OCI-LY1 (cell line): ENCODE data around the gene ZNF106.

ENCODE experiments used
- H2AFZ ChIP-seq: fragments of 200-600 bp; sonication (generic), shearing (Covaris generic); 2 replicates; pipeline ENCODE4 v1.6.0; 2014; ENCODE audit warnings: antibody characterized with exemption, mild to moderate bottlenecking, low read length
- H3F3A ChIP-seq: fragments of 200-600 bp; sonication (generic), shearing (Covaris generic); 2 replicates; pipeline ENCODE4 v1.6.0; 2014; ENCODE audit warnings: mild to moderate bottlenecking, antibody characterized with exemption, low read length, moderate library complexity; ENCODE audit not compliant: insufficient read depth
- H3K27ac ChIP-seq: fragments of 200-600 bp; sonication (generic); 2 replicates; pipeline ENCODE4 v1.5.1; 2014; ENCODE audit warnings: low read length, mixed run types, mild to moderate bottlenecking, low read depth; ENCODE audit not compliant: poor library complexity, severe bottlenecking
- H3K27me3 ChIP-seq: fragments of 200-600 bp; sonication (generic); 2 replicates; pipeline ENCODE4 v1.6.0; 2014; ENCODE audit warnings: antibody characterized with exemption, mild to moderate bottlenecking, low read length, moderate library complexity; ENCODE audit not compliant: insufficient read depth
- H3K36me3 ChIP-seq: fragments of 200-600 bp; sonication (generic); 2 replicates; pipeline ENCODE4 v1.6.1; 2014; ENCODE audit warnings: mild to moderate bottlenecking, antibody characterized with exemption, low read length, moderate library complexity, mixed read lengths; ENCODE audit not compliant: insufficient read depth
- H3K4me1 ChIP-seq: fragments of 200-600 bp; sonication (generic); 2 replicates; pipeline ENCODE4 v1.5.1; 2014; ENCODE audit warnings: mild to moderate bottlenecking, low read length, moderate library complexity; ENCODE audit not compliant: insufficient read depth, severe bottlenecking
- H3K4me2 ChIP-seq: fragments of 200-600 bp; sonication (generic), shearing (Covaris generic); 2 replicates; pipeline ENCODE4 v1.6.1; 2014; ENCODE audit warnings: low read length
- H3K4me3 ChIP-seq: fragments of 200-600 bp; sonication (generic); 2 replicates; pipeline ENCODE4 v1.5.1; 2014; ENCODE audit warnings: low read length, low read depth, mild to moderate bottlenecking, mixed read lengths; ENCODE audit not compliant: poor library complexity, severe bottlenecking
- H3K79me2 ChIP-seq: fragments of 200-600 bp; shearing (Covaris generic); 2 replicates; pipeline ENCODE4 v1.6.1; 2016; ENCODE audit warnings: mixed run types, low read length, mixed read lengths; ENCODE audit not compliant: insufficient read depth
- H3K9ac ChIP-seq: fragments of 200-600 bp; sonication (generic), shearing (Covaris generic); 2 replicates; pipeline ENCODE4 v1.6.1; 2014; ENCODE audit warnings: mild to moderate bottlenecking, low read length, mixed read lengths
- H3K9me2 ChIP-seq: fragments of 200-600 bp; sonication (generic), shearing (Covaris generic); 2 replicates; pipeline ENCODE4 v1.6.1; 2014; ENCODE audit warnings: low read depth, mild to moderate bottlenecking, low read length, mixed read lengths
- H3K9me3 ChIP-seq: fragments of 200-600 bp; shearing (Covaris generic); 2 replicates; pipeline ENCODE4 v1.6.1; 2014; ENCODE audit warnings: low read length, mixed read lengths
- H4K20me1 ChIP-seq: fragments of 200-600 bp; sonication (generic), shearing (Covaris generic); 2 replicates; pipeline ENCODE4 v1.6.0; 2016; ENCODE audit warnings: mild to moderate bottlenecking, low read length; ENCODE audit not compliant: insufficient read depth
- CTCF ChIP-seq: fragments of 200-600 bp; sonication (generic), shearing (Covaris generic); IDR thresholded peaks from 2 replicates; pipeline ENCODE4 v1.5.1; 2017; ENCODE audit warnings: mild to moderate bottlenecking, antibody characterized with exemption, low read length, moderate library complexity, mixed read lengths
- EZH2 ChIP-seq: fragments of 200-600 bp; sonication (generic), shearing (Covaris generic); IDR thresholded peaks from 2 replicates; pipeline ENCODE4 v1.8.0; 2017; ENCODE audit warnings: borderline replicate concordance, mixed run types, mild to moderate bottlenecking, antibody characterized with exemption, low read length, moderate library complexity, mixed read lengths

The ZNF106 gene

GRCh38 chr15:42368096-42368495, 122.8 kb downstream of the ZNF106 start:
- H3F3A ChIP-seq = no peaks in the 10 kb centered on the region
- no peaks in the 10 kb centered on the region for H3K79me2 ChIP-seq

GRCh38 chr15:42367041-42367440, 123.9 kb downstream of the ZNF106 start:
- Histone ChIP-seq H4K20me1 (no peaks in the 10 kb centered on the region), H3K79me2 (no peaks in the 10 kb centered on the region), H3K4me1 (no peaks in the 10 kb centered on the region), H3K27ac (no peak overlapping the region), H3K4me3 (no peak overlapping the region), H3K9me3 (no peaks in the 10 kb centered on the region), H2AFZ (no peak overlapping the region), H3K9ac (no peak overlapping the region), H3K4me2 (no peak overlapping the region), H3K9me2 (no peaks in the 10 kb centered on the region), H3F3A (no peaks in the 10 kb centered on the region), H3K36me3 (no peaks in the 10 kb centered on the region), H3K27me3 (no peaks in the 10 kb centered on the region; the same call in 1 of the 2 replicates)
- TF ChIP-seq EZH2 (no peak), CTCF (no peak)

More at GRCh38 chr15:42368096-42368495, 122.8 kb downstream of the ZNF106 start:
- no peaks in the 10 kb centered on the region; the same call in 1 of the 2 replicates for H3K27me3 ChIP-seq
- TF ChIP-seq EZH2 = no peak
- no peak for TF ChIP-seq CTCF
- H3K4me2 ChIP-seq = no peak overlapping the region
- no peak overlapping the region for H3K4me3 ChIP-seq
- no peak overlapping the region for H2AFZ ChIP-seq
- H3K27ac ChIP-seq = no peak overlapping the region
- no peaks in the 10 kb centered on the region for H3K36me3 ChIP-seq
- H3K9ac ChIP-seq = no peak overlapping the region
- H3K9me2 ChIP-seq = no peaks in the 10 kb centered on the region
- no peaks in the 10 kb centered on the region for H3K9me3 ChIP-seq
- no peaks in the 10 kb centered on the region for H4K20me1 ChIP-seq
- no peaks in the 10 kb centered on the region for H3K4me1 ChIP-seq

- Histone ChIP-seq H3K4me3 (no peak overlapping the region), H2AFZ (no peak overlapping the region), H3K9ac (no peak overlapping the region), H3K27ac (no peak overlapping the region), H3K36me3 (no peaks in the 10 kb centered on the region), H3K9me2 (no peaks in the 10 kb centered on the region), H3K4me1 (no peaks in the 10 kb centered on the region), H4K20me1 (no peaks in the 10 kb centered on the region), H3K9me3 (no peaks in the 10 kb centered on the region), H3K27me3 (no peaks in the 10 kb centered on the region; the same call in 1 of the 2 replicates), H3K79me2 (no peaks in the 10 kb centered on the region), H3K4me2 (no peak overlapping the region), H3F3A (no peaks in the 10 kb centered on the region)
- no peak for TF ChIP-seq CTCF
- TF ChIP-seq EZH2 = no peak
Measured at GRCh38 chr15:42365921-42366550, 124.9 kb downstream of the ZNF106 start.
